Measurements from ENCODE around the gene ZNF831.

ZNF831 gene

GRCh38 chr20:59157531-59157930 is 6.1 kb upstream of the ZNF831 start:
- no peak for DNase-seq (ENCODE audit: low read depth)

- DNase-seq (ENCODE audit: low read depth) = no peak
These were observed 5.6 kb upstream of the ZNF831 start for GRCh38 chr20:59157961-59158541.

- DNase-seq (ENCODE audit: low read depth) = no peak
These were observed 4.9 kb upstream of the ZNF831 start for GRCh38 chr20:59158673-59159072.

GRCh38 chr20:59159091-59159490 is 4.5 kb upstream of the ZNF831 start:
- no peak for DNase-seq (ENCODE audit: low read depth)

GRCh38 chr20:59159493-59160376 is 3.9 kb upstream of the ZNF831 start:
- DNase-seq (ENCODE audit: low read depth) = no peak

GRCh38 chr20:59160389-59161115 is 3.1 kb upstream of the ZNF831 start:
- DNase-seq (ENCODE audit: low read depth) = no peak

- no peak for DNase-seq (ENCODE audit: low read depth)
These were observed 1.9 kb upstream of the ZNF831 start for GRCh38 chr20:59161721-59162120.

- no peak for DNase-seq (ENCODE audit: low read depth)
These were observed 1.2 kb downstream of the ZNF831 start for GRCh38 chr20:59164686-59165391.

- DNase-seq (ENCODE audit: low read depth) = no peak
These were observed 1.8 kb downstream of the ZNF831 start for GRCh38 chr20:59165396-59165795.

- no peak for DNase-seq (ENCODE audit: low read depth)
These were observed 2.5 kb downstream of the ZNF831 start for GRCh38 chr20:59165891-59166709.

- no peak for DNase-seq (ENCODE audit: low read depth)
These were observed 7.1 kb downstream of the ZNF831 start for GRCh38 chr20:59170406-59171349.

GRCh38 chr20:59171986-59172385 is 8.4 kb downstream of the ZNF831 start:
- DNase-seq (ENCODE audit: low read depth) = no peak

- no peak for DNase-seq (ENCODE audit: low read depth)
These were observed 10.4 kb downstream of the ZNF831 start for GRCh38 chr20:59173938-59174491.

GRCh38 chr20:59175002-59175401 is 11.4 kb downstream of the ZNF831 start:
- DNase-seq (ENCODE audit: low read depth) = no peak

GRCh38 chr20:59175861-59176260 is 12.2 kb downstream of the ZNF831 start:
- DNase-seq (ENCODE audit: low read depth) = no peak

GRCh38 chr20:59176812-59177211 is 13.2 kb downstream of the ZNF831 start:
- DNase-seq (ENCODE audit: low read depth) = no peak

- DNase-seq (ENCODE audit: low read depth) = no peak
These were observed 13.9 kb downstream of the ZNF831 start for GRCh38 chr20:59177266-59178250.

- DNase-seq (ENCODE audit: low read depth) = no peak
These were observed 15.5 kb downstream of the ZNF831 start for GRCh38 chr20:59178983-59179595.

All from CMK (cell line).